ENCODE data around the gene TRIOBP.

Gene TRIOBP

GRCh38 chr22:37679670-37680069 lies 17.2 kb upstream of the TRIOBP start:
- H4K20me1 ChIP-seq (ENCODE audit: insufficient read depth, low read length), result no peaks in the 10 kb centered on the region
- peaks cover 33% of the 10 kb centered on the region for H3K4me1 ChIP-seq (ENCODE audit: low read length)
- H3K9ac ChIP-seq (ENCODE audit: low read length), result no peak overlapping the region
- no peak overlapping the region for H2AFZ ChIP-seq (ENCODE audit: low read depth, low read length)
- no peaks in the 10 kb centered on the region for H3K27me3 ChIP-seq (ENCODE audit: low read depth, low read length)
- no peak overlapping the region for H3K4me2 ChIP-seq (ENCODE audit: low read length)
- no peak for TF ChIP-seq CTCF (IDR thresholded peaks at IDR 0.05; ENCODE audit: low read depth, low read length)
- TF ChIP-seq EZH2phosphoT487 (IDR thresholded peaks at IDR 0.05; ENCODE audit: low read depth), result no peak
- H3K4me3 ChIP-seq (ENCODE audit: low read length), result no peak overlapping the region
- no peak overlapping the region for H3K27ac ChIP-seq (ENCODE audit: low read length)
- peaks cover 12% of the 10 kb centered on the region; the same call in 1 of the 2 replicates for H3K79me2 ChIP-seq (ENCODE audit: low read length)
- H3K36me3 ChIP-seq (replicated peaks; ENCODE audit: low read depth, low read length), result no peaks in the 10 kb centered on the region
- no peaks in the 10 kb centered on the region for H3K9me3 ChIP-seq (ENCODE audit: insufficient read depth, low read length)

- TF ChIP-seq CTCF (IDR thresholded peaks at IDR 0.05; ENCODE audit: low read depth, low read length) (no peak), EZH2phosphoT487 (IDR thresholded peaks at IDR 0.05; ENCODE audit: low read depth) (no peak)
- H3K4me3 ChIP-seq (ENCODE audit: low read length), result no peak overlapping the region
- peaks cover 12% of the 10 kb centered on the region; the same call in 1 of the 2 replicates for H3K79me2 ChIP-seq (ENCODE audit: low read length)
- no peaks in the 10 kb centered on the region for H3K9me3 ChIP-seq (ENCODE audit: insufficient read depth, low read length)
- no peaks in the 10 kb centered on the region for H3K36me3 ChIP-seq (replicated peaks; ENCODE audit: low read depth, low read length)
- peaks cover 33% of the 10 kb centered on the region for H3K4me1 ChIP-seq (ENCODE audit: low read length)
- H4K20me1 ChIP-seq (ENCODE audit: insufficient read depth, low read length), result no peaks in the 10 kb centered on the region
- H3K9ac ChIP-seq (ENCODE audit: low read length), result no peak overlapping the region
- H3K27me3 ChIP-seq (ENCODE audit: low read depth, low read length), result no peaks in the 10 kb centered on the region
- H3K4me2 ChIP-seq (ENCODE audit: low read length), result no peak overlapping the region
- H2AFZ ChIP-seq (ENCODE audit: low read depth, low read length), result no peak overlapping the region
- H3K27ac ChIP-seq (ENCODE audit: low read length), result no peak overlapping the region
Measured at GRCh38 chr22:37680191-37680851, 16.5 kb upstream of the TRIOBP start.

- Histone ChIP-seq H3K27ac (ENCODE audit: low read length) (no peak overlapping the region), H3K4me2 (ENCODE audit: low read length) (no peak overlapping the region), H2AFZ (ENCODE audit: low read depth, low read length) (peak overlapping the region; percentile 31; the same call in 1 of the 2 replicates), H3K4me1 (ENCODE audit: low read length) (peaks cover 33% of the 10 kb centered on the region), H3K9ac (ENCODE audit: low read length) (no peak overlapping the region), H3K27me3 (ENCODE audit: low read depth, low read length) (no peaks in the 10 kb centered on the region), H3K36me3 (replicated peaks; ENCODE audit: low read depth, low read length) (no peaks in the 10 kb centered on the region), H4K20me1 (ENCODE audit: insufficient read depth, low read length) (no peaks in the 10 kb centered on the region), H3K4me3 (ENCODE audit: low read length) (no peak overlapping the region), H3K79me2 (ENCODE audit: low read length) (peaks cover 6% of the 10 kb centered on the region; the same call in 1 of the 2 replicates), H3K9me3 (ENCODE audit: insufficient read depth, low read length) (no peaks in the 10 kb centered on the region)
- TF ChIP-seq EZH2phosphoT487 (IDR thresholded peaks at IDR 0.05; ENCODE audit: low read depth), result no peak
- TF ChIP-seq CTCF (IDR thresholded peaks at IDR 0.05; ENCODE audit: low read depth, low read length), result no peak
Measured at GRCh38 chr22:37681001-37681424, 15.8 kb upstream of the TRIOBP start.

- Histone ChIP-seq H3K4me2 (ENCODE audit: low read length) (peak overlapping the region; percentile 2; the same call in 1 of the 2 replicates), H3K36me3 (replicated peaks; ENCODE audit: low read depth, low read length) (no peaks in the 10 kb centered on the region), H3K4me1 (ENCODE audit: low read length) (peaks cover 29% of the 10 kb centered on the region), H4K20me1 (ENCODE audit: insufficient read depth, low read length) (no peaks in the 10 kb centered on the region), H3K27ac (ENCODE audit: low read length) (no peak overlapping the region), H3K9me3 (ENCODE audit: insufficient read depth, low read length) (no peaks in the 10 kb centered on the region), H3K4me3 (ENCODE audit: low read length) (no peak overlapping the region), H2AFZ (ENCODE audit: low read depth, low read length) (peak overlapping the region; percentile 31; the same call in 1 of the 2 replicates), H3K27me3 (ENCODE audit: low read depth, low read length) (no peaks in the 10 kb centered on the region), H3K9ac (ENCODE audit: low read length) (no peak overlapping the region; the same call in 1 of the 2 replicates), H3K79me2 (ENCODE audit: low read length) (peaks cover 4% of the 10 kb centered on the region)
- TF ChIP-seq CTCF (IDR thresholded peaks at IDR 0.05; ENCODE audit: low read depth, low read length) (peak; percentile 96), EZH2phosphoT487 (IDR thresholded peaks at IDR 0.05; ENCODE audit: low read depth) (no peak)
Measured at GRCh38 chr22:37681556-37682049, 15.2 kb upstream of the TRIOBP start.
